Stimulated activated naive CD8-positive, alpha-beta T cell treated with anti-CD3 and anti-CD28 coated beads, Interleukin-15, Interleukin-2, amounts not matched to agents 100 ng/mL and 50 ng/mL, for 24 hours (primary cell): ENCODE data around the gene HIGD2B.
A peak's percentile ranks its signal among the peaks of the same experiment; 100 is the strongest.
"Not testable (repeated sequence)": the region's sequence is repeated elsewhere in the genome, so short reads cannot be mapped to it uniquely, and the experiment has no call there.

Experiments
- H3K27ac Mint-ChIP-seq: one replicate; pipeline ENCODE4 v1.8.0; 2021; ENCODE audit warnings: mild to moderate bottlenecking, mixed read lengths
- H3K27me3 Mint-ChIP-seq: one replicate; pipeline ENCODE4 v1.8.0; 2021; ENCODE audit warnings: mixed read lengths
- H3K36me3 Mint-ChIP-seq: one replicate; pipeline ENCODE4 v1.8.0; 2021; ENCODE audit warnings: low read depth, mixed read lengths
- H3K4me1 Mint-ChIP-seq: one replicate; pipeline ENCODE4 v1.8.0; 2021; ENCODE audit warnings: low read depth, mixed read lengths
- H3K4me3 Mint-ChIP-seq: one replicate; pipeline ENCODE4 v1.8.0; 2021; ENCODE audit warnings: mild to moderate bottlenecking, mixed read lengths
- H3K9me3 Mint-ChIP-seq: one replicate; pipeline ENCODE4 v1.8.0; 2021; ENCODE audit warnings: mixed read lengths

Gene HIGD2B

DNA sequence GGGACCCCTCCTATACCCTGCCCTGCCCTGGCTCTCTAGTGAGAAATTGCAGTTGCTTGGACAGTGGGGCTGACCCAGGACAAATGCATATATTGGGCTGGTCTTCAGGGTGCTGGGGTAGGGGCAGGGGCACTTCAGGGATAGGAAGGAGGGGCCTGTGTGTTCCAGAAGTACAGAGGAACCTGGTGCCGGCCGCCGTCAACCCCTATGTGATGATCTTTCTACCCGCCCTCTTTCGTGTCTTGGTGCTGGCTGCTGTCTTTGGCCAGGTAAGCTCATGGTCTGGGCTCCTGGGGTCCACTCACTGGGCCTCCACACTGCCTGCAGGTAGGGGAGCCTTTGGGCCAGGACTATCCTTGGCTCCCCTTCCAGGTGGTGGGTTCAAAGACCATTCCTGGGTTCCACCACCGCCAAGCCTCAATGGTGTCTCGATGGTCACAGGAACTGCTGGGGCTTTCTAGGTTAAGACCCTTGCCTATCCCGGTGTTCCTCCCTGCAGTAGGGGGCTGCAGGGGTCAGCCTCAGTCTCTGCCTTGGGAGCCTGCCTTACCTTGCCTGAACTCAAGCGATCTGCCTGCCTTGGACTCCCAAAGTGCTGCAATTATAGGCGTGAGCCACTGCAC lies 37.2 kb downstream of the HIGD2B start:
- H3K4me1 Mint-ChIP-seq, H3K4me3 Mint-ChIP-seq, H3K27ac Mint-ChIP-seq, H3K9me3 Mint-ChIP-seq, H3K36me3 Mint-ChIP-seq, H3K27me3 Mint-ChIP-seq: not testable (repeated sequence)

DNA sequence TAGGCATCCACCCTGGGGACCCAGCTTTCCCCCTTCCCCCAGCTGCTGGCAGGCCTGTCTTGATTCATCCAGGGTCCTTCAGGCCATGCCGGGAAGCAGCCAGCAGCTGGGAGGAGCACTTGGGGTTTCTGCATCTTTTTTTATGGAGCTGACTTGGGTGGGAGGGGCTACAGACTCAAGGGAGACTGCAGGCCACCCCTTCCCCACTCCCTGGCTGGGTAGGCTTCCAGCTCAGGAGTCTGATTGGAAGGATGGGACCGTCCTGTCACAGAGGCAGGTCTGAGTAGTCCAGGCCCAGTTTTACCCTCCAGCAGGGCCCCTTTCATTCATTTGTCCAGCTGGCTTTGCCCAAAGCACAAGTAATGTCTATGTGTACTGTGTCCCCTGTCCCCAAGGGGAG lies 43.7 kb downstream of the HIGD2B start:
- H3K36me3 Mint-ChIP-seq, H3K27ac Mint-ChIP-seq, H3K27me3 Mint-ChIP-seq, H3K9me3 Mint-ChIP-seq, H3K4me1 Mint-ChIP-seq, H3K4me3 Mint-ChIP-seq: not testable (repeated sequence)

DNA sequence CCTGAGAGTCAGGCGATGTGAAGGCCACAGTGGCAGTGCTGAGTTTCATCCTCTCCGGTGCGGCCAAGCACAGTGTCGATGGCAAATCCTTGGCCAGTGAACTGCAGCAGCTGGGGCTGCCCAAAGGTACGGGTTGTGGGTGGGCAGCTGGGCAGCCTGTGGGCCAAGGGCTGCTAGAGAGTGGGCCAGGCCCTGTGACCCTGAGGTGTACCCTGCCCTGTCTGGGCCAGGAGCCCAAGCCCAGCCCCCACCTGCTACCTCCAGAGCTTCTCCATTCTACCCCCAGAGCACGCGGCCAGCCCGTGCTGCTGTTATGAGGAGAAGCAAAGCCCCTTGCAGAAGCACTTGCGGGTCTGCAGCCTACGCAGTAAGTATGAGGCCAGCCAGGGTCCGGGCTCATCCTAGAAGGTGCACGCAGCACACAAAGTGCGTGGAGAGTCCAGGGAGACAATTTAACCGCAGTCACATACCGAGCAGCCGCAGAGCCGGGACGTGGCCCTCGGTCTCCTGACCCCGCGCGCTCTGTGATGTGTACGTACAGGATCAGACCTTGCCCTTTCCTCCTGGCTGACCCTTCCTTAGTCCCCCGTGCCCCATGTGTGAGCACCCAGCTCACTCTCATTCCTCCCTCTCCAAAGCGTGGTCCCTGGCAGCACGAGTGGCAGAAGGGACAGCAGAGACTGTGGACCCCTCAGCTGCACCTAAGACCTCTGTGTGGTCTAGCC lies 46.1 kb downstream of the HIGD2B start:
- H3K27ac Mint-ChIP-seq, H3K36me3 Mint-ChIP-seq, H3K4me1 Mint-ChIP-seq, H3K9me3 Mint-ChIP-seq, H3K4me3 Mint-ChIP-seq, H3K27me3 Mint-ChIP-seq: not testable (repeated sequence)

DNA sequence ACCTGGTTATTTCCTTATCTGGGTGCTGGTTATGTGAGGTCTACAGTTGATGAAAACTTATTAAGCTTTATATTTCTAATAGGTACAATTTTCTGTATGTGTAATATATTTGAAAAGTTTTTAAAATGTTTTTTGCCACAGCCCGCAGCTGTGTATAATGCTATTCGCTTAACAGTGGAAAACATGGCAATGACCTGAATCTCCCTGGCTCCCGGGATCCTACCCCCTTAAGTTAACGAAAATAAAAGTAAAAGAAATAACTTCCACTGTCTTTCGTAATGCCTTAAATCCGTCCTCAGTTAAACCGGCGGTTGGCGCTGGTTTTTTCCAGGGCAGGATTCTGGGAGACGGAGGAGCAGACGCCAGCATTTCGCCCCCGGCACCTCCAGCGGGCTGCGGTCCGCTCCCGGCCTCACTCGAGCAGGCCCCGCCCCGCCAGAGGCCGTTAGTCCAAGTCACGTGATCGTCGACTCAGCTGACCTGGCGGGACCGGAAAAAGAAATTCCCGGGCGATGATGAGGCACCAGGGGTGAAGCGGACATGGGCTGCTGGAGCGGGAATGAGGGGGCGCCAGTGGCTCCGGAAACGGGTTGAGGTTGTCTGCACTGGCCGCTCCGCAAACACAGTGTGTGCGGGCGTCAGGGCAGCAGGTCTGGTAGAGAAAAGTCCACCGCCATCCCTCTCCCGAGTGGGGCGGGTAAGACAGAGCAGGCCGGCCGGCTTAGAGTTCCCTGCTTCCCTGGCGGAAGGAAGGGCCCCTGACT lies 49.3 kb downstream of the HIGD2B start:
- H3K4me1 Mint-ChIP-seq = not testable (repeated sequence)

DNA sequence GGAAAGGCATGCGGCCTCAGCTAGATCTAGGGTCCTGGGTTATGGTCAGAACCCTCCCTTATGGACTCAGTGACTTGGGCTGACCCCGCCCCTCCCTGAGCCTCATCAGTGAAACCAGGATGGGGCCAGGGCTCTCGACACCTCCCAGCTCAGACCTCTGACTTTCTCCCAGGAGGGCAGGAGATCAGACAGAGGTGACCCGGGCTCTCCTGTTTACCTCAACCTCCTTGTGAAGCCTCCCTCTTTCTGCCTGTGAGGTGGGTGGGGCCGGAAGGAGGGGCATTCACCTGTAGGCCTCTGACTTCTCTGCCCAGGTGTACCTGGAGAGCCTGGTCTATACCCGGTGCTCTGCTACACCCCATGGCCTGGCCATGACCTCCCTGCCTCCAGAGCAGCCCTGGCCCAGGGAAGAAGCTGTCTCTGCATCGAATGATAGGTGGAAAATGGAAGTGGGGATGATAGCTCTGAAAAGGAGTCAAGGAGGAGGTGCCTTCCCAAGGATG lies 56.9 kb downstream of the HIGD2B start:
- H3K4me1 Mint-ChIP-seq, H3K36me3 Mint-ChIP-seq, H3K27me3 Mint-ChIP-seq, H3K9me3 Mint-ChIP-seq, H3K27ac Mint-ChIP-seq, H3K4me3 Mint-ChIP-seq: not testable (repeated sequence)

More for the DNA sequence above, 49.3 kb downstream of the HIGD2B start:
- peak overlapping the region; percentile 51 for H3K4me3 Mint-ChIP-seq
- H3K27me3 Mint-ChIP-seq, H3K27ac Mint-ChIP-seq, H3K9me3 Mint-ChIP-seq, H3K36me3 Mint-ChIP-seq: not testable (repeated sequence)

DNA sequence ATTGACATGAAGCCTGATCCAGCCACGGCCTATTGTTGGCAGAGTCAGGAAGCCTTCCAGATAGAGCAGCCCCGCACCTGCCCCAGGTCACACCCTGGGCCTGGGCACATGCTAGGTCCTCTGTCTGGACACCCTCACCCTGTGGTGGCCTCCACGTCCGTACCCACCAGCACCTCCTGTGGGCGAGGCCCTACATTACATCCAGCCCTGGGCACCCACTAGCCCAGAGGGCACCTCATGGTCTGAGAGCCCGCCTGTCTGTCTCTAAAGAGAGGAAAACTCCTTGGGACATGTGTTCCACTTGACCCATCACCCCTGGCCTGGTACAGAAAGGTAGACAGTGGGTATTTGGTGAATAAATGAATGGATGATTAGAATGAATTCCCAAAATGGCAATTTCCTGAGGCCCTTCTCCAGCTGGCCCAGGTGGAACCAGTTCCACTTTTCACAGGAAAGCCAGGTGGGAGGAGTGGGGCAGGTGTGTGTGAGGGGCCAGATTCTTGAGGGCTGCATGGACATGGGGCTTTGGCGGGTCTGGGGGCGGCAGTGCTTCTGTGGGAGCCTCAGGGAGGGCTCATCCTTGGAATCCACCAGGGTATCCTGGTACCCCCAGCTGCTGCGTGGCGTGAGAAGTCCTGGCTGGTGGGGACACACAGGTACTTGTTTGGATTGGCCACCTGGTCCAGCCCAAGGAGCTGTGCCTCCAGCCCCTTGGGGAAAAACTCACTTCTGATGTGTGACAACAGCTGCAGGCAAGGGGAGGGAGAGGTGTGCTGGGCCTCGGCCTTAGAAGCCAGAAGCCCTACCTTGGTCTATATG lies 57.5 kb downstream of the HIGD2B start:
- not testable (repeated sequence) for H3K27ac Mint-ChIP-seq, H3K9me3 Mint-ChIP-seq, H3K27me3 Mint-ChIP-seq, H3K4me1 Mint-ChIP-seq, H3K4me3 Mint-ChIP-seq, H3K36me3 Mint-ChIP-seq

DNA sequence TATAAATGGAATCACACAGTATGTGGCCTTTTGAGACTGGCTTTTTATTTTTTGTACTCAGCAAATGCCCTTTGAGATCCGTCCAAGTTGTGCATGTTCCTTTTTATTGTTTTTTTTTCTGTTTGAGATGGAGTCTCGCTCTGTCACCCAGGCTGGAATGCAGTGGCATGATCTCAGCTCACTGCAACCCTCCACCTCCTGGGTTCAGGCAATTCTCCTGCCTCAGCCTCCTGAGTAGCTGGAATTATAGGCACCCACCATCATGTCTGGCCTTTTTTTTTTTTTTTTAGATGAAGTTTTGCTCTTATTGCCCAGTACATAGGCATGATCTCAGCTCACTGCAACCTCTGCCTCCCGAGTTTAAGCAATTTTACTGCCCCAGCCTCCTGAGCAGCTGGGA lies 59.8 kb downstream of the HIGD2B start:
- not testable (repeated sequence) for H3K4me1 Mint-ChIP-seq, H3K4me3 Mint-ChIP-seq, H3K36me3 Mint-ChIP-seq, H3K27ac Mint-ChIP-seq, H3K9me3 Mint-ChIP-seq, H3K27me3 Mint-ChIP-seq
